ENCODE results near the gene UBLCP1. TPM values are rescaled to one million over a fixed set of nuclear protein-coding genes. Genes with fewer than 3 reads are reported as not detected.
A peak's percentile ranks its signal among the peaks of the same experiment; 100 is the strongest.
"Not testable (repeated sequence)": the region's sequence is repeated elsewhere in the genome, so short reads cannot be mapped to it uniquely, and the experiment has no call there.

Gene UBLCP1
- total RNA-seq, 1 donor = 36.9 TPM

DNA sequence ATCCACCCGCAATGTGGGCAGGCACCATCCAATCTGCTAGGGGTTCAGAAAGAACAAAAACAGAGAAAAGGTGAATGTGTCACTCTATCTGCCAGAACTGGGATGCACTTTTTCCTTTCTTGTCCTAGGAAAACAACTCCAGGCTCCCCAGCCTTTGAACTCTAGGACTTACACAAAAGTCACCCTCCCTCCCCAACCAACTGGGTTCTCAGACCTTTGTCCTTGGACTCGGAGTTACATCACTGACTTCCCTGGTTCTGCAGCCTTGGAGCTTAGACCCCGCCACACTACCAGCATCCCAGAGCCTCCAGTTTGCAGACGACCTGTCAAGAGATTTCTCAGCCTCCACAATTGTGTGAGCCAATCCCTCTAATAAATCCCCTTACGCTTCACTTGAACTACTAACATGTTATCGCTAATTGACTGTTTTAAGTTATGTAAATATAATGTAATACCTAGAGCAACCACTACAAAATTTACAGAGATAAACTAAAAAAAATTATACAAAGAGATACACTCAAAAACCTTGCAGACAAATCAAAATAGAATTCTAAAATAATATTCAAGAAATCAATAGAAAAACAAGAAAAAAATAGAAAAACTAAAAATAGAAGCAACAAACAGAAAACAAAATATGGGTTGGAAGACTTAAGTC lies 5.3 kb upstream of the UBLCP1 start:
- Histone ChIP-seq H3K4me3 (ENCODE audit: insufficient read depth, low read length) (no peak overlapping the region), H3K9me3 (ENCODE audit: low read depth, low read length) (no peaks in the 10 kb centered on the region), H3K27ac (ENCODE audit: low read depth, low read length) (no peak overlapping the region), H3K4me1 (ENCODE audit: insufficient read depth, low read length) (peaks cover 5% of the 10 kb centered on the region), H4K20me1 (ENCODE audit: insufficient read depth, low read length) (no peaks in the 10 kb centered on the region), H3K4me2 (ENCODE audit: insufficient read depth, low read length) (no peak overlapping the region), H3K36me3 (ENCODE audit: insufficient read depth, low read length) (no peaks in the 10 kb centered on the region), H2AFZ (ENCODE audit: low read length) (no peak overlapping the region), H3K79me2 (ENCODE audit: insufficient read depth, low read length) (peaks cover 4% of the 10 kb centered on the region), H3K27me3 (ENCODE audit: insufficient read depth, low read length) (no peaks in the 10 kb centered on the region)
- TF ChIP-seq, protein P1, sequence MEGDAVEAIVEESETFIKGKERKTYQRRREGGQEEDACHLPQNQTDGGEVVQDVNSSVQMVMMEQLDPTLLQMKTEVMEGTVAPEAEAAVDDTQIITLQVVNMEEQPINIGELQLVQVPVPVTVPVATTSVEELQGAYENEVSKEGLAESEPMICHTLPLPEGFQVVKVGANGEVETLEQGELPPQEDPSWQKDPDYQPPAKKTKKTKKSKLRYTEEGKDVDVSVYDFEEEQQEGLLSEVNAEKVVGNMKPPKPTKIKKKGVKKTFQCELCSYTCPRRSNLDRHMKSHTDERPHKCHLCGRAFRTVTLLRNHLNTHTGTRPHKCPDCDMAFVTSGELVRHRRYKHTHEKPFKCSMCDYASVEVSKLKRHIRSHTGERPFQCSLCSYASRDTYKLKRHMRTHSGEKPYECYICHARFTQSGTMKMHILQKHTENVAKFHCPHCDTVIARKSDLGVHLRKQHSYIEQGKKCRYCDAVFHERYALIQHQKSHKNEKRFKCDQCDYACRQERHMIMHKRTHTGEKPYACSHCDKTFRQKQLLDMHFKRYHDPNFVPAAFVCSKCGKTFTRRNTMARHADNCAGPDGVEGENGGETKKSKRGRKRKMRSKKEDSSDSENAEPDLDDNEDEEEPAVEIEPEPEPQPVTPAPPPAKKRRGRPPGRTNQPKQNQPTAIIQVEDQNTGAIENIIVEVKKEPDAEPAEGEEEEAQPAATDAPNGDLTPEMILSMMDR (IDR thresholded peaks at IDR 0.05; ENCODE audit: extremely low read depth, low read depth, low read length) = no peak
- no peak for DNase-seq (ENCODE audit: insufficient read length, low spot score, missing footprints)

DNA sequence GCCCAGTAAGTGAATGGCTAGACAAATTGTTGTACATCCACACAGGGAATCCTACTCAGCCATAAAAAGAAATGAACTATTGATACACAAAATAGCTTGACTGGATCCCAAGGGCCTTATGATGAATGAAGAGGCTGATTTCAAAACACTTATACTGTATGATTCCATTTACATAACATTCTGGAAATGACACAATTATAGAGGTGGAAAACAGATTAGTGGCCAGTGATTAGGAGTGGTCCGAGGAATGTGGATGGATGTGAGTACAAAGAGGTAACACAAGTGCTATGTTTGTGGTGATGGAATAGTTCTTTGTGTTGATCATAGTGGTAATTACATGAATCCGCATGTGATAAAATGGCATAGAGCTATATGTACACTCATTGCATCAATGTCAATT lies 4.7 kb upstream of the UBLCP1 start:
- Histone ChIP-seq H4K20me1 (ENCODE audit: insufficient read depth, low read length) (no peaks in the 10 kb centered on the region), H3K4me2 (ENCODE audit: insufficient read depth, low read length) (no peak overlapping the region), H3K79me2 (ENCODE audit: insufficient read depth, low read length) (peaks cover 10% of the 10 kb centered on the region), H3K4me3 (ENCODE audit: insufficient read depth, low read length) (no peak overlapping the region), H3K9me3 (ENCODE audit: low read depth, low read length) (no peaks in the 10 kb centered on the region), H2AFZ (ENCODE audit: low read length) (no peak overlapping the region), H3K36me3 (ENCODE audit: insufficient read depth, low read length) (no peaks in the 10 kb centered on the region), H3K4me1 (ENCODE audit: insufficient read depth, low read length) (peaks cover 5% of the 10 kb centered on the region), H3K27ac (ENCODE audit: low read depth, low read length) (no peak overlapping the region), H3K27me3 (ENCODE audit: insufficient read depth, low read length) (no peaks in the 10 kb centered on the region)
- no peak for DNase-seq (ENCODE audit: insufficient read length, low spot score, missing footprints)
- TF ChIP-seq, protein P1 (IDR thresholded peaks at IDR 0.05; ENCODE audit: extremely low read depth, low read depth, low read length) = no peak

DNA sequence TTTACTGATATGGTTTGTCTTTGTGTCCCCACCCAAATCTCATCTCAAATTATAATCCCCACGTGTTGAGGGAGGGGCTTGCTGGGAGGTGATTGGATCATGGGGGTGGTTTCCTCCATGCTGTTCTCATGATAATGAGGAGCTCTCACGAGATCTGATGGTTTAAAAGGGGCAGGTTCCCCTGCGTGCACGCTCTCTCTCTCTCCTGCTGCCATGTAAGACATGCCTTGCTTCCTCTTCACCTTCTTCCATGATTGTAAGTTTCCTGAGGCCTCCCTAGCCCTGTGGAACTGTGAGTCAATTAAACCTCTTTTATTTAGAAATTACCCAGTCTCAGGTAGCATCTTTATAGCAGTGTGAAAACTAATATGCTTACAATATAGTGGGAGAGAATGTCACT lies 2.9 kb upstream of the UBLCP1 start:
- H3K4me3 ChIP-seq (ENCODE audit: insufficient read depth, low read length); H4K20me1 ChIP-seq (ENCODE audit: insufficient read depth, low read length); DNase-seq (ENCODE audit: insufficient read length, low spot score, missing footprints); H3K4me2 ChIP-seq (ENCODE audit: insufficient read depth, low read length); H2AFZ ChIP-seq (ENCODE audit: low read length); H3K36me3 ChIP-seq (ENCODE audit: insufficient read depth, low read length); H3K27me3 ChIP-seq (ENCODE audit: insufficient read depth, low read length); H3K9me3 ChIP-seq (ENCODE audit: low read depth, low read length); H3K27ac ChIP-seq (ENCODE audit: low read depth, low read length): not testable (repeated sequence)
- peaks cover 13% of the 10 kb centered on the region for H3K4me1 ChIP-seq (ENCODE audit: insufficient read depth, low read length)
- H3K79me2 ChIP-seq (ENCODE audit: insufficient read depth, low read length) = peaks cover 28% of the 10 kb centered on the region

DNA sequence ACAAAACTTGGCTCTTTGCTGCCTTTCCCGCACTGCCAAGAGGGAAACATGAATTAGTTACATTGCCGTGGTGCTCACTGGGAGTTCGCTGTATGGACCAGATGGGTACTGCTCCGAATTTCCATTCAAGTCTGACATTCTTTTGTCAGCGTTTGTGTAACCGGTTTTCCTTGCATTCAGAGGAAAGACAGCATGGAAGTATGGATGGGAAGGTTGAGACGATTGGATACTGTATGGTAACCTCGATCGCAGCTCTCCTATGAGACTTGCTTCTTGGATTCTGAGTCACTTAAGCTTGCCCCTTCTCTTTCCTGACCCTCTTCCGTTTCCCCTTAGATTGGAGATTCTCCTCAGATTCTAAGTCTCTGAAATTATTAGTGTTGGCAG lies 625 bp upstream of the UBLCP1 start:
- DNase-seq (ENCODE audit: insufficient read length, low spot score, missing footprints) = no peak
- no peaks in the 10 kb centered on the region for H4K20me1 ChIP-seq (ENCODE audit: insufficient read depth, low read length)
- H3K36me3 ChIP-seq (ENCODE audit: insufficient read depth, low read length) = no peaks in the 10 kb centered on the region
- H3K9me3 ChIP-seq (ENCODE audit: low read depth, low read length) = no peaks in the 10 kb centered on the region
- H2AFZ ChIP-seq (ENCODE audit: low read length) = peak overlapping the region; percentile 96
- no peaks in the 10 kb centered on the region for H3K27me3 ChIP-seq (ENCODE audit: insufficient read depth, low read length)
- peak overlapping the region; percentile 89 for H3K4me3 ChIP-seq (ENCODE audit: insufficient read depth, low read length)
- H3K4me2 ChIP-seq (ENCODE audit: insufficient read depth, low read length) = peak overlapping the region; percentile 95
- TF ChIP-seq, protein P1 (IDR thresholded peaks at IDR 0.05; ENCODE audit: extremely low read depth, low read depth, low read length) = no peak
- H3K4me1 ChIP-seq (ENCODE audit: insufficient read depth, low read length) = peaks cover 13% of the 10 kb centered on the region
- peak overlapping the region; percentile 95 for H3K27ac ChIP-seq (ENCODE audit: low read depth, low read length)
- peaks cover 51% of the 10 kb centered on the region for H3K79me2 ChIP-seq (ENCODE audit: insufficient read depth, low read length)
